ENCODE results near the gene FBXO2. TPM values are rescaled to one million over a fixed set of nuclear protein-coding genes. Genes with fewer than 3 reads are reported as not detected.
"Not testable (repeated sequence)": the region's sequence is repeated elsewhere in the genome, so short reads cannot be mapped to it uniquely, and the experiment has no call there.

The FBXO2 gene
- total RNA-seq, 2 experiments from 2014 or later = 1.3 to 1.8 TPM

DNA sequence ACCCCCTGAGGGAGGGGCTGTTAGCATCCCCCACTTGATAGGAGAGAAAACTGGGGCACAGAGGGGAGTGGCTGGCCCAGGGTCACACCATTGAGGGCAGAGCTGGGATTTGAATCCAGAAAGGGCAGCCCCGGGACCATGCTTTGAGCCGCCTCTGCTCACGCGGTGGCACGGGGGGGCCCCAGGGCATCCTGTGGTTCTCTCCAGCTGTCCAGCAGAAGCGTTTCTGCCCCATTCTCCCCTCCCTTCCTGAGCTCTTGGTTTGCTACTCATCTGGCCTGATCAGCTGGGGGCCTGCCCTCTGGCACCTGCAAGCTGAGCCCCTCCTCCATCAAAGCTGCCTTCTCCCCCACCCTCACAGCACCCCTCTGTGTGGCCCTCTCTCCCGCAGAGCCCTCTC lies 37.5 kb downstream of the FBXO2 start:
- ChIA-PET CTCF (no interaction called here), POLR2A (no interaction called here)

DNA sequence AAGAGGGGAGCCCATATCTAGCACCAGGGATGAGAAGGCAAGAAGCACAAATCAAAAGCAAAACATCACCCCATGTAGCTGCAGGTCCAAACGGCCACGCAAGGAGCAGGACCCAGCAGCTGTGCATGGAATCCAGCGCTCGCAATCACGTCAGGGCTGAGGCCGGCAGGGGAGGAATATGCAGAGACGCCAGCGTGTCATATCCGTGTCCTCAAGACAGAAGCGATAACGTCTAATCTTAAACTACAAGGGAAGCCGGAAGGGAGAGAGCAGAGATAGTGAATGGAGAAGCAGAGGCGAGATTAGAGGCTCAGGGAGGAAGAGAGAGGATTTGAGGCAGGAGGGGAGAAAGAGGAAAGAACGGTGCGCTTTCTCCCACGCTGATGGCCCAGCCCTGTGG lies 39.1 kb downstream of the FBXO2 start:
- POLR2A ChIA-PET = no interaction called here
- CTCF ChIA-PET = no interaction called here

DNA sequence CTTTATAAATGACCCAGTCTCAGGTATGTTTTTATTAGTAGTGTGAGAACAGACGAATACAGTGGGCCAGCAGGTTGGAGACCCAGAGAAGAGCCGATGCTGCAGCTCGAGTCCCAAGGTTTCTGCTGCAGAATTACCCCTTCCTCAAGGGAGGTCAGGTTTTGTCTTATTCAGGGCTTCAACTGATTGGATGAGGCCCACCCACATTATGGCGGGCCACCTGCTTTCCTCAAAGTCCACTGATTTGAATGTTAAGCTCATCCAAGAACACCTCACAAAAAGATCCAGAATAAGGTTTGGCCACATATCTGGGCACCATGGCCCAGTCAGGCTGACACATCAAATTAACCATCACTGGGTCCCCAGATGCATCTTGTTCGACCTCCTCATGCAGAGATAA lies 40.9 kb downstream of the FBXO2 start:
- CTCF ChIA-PET = no interaction called here
- POLR2A ChIA-PET = no interaction called here

DNA sequence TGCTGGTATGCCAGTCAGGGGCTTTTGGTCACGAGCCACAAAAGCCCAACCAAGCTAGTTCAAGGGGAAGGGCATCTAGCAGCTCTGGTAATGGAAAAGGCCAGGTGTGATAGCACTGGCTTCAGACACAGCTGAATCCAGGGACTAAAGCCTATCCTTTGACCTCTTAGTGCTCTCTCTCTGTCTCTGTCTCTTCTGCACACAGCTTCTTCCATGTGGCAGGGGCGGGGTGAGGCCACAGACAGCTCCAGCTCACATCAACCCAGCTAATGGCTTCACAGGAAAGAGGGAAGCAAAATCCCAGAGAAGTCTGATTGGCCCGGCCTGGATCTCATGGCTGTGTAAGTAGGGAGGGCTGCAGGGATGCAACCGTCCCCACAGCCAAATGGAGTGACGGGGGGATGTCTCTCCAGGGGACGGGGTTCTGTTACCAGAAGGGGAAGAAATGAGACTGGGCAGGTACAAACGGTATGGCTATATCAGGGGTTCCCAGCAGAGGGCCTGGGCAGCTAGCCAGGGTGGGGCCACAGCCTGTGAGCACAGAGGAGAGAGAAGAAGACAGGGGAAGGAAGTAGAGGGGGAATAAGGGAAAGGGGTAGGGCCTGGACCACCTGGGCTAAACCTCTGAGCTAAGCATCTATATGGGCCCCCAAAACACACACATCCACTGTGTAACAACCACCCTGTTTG lies 42.4 kb downstream of the FBXO2 start:
- ChIA-PET CTCF (no interaction called here), POLR2A (no interaction called here)

DNA sequence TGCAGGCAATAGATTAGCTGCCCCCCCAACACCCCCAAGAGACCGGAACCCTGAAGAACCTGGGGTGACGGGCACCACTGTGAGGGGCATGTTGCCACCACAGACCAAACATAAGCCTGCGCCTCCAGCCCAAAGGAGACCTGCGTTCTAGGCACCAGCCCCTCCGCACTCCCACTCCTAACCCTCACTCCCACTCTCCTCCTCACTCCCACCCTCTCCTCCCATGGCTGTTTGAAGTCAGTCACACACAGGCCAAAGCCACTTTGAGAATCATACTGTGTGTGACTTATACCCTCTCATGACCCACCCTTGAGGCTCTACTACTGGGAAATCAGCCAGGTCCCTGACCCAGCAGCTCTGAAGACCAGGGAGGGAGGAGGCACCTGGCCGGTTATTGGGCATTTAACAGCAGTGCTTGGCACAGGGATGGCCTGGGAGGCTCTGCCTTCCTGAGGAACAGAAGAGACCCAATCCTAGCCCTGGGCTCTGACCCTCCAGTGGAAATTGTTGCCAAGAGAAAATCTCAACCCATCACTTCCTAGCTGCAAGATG lies 43.5 kb downstream of the FBXO2 start:
- ChIA-PET CTCF (no interaction called here), POLR2A (no interaction called here)

DNA sequence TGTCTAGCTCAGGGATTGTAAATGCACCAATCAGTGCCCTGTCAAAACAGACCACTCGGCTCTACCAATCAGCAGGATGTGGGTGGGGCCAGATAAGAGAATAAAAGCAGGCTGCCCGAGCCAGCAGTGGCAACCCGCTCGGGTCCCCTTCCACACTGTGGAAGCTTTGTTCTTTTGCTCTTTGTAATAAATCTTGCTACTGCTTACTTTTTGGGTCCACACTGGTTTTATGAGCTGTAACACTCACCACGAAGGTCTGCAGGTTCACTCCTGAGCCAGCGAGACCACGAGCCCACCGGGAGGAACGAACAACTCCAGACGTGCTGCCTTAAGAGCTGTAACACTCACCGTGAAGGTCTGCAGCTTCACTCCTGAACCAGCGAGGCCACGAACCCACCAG lies 44.9 kb downstream of the FBXO2 start:
- POLR2A ChIA-PET, CTCF ChIA-PET: not testable (repeated sequence)

DNA sequence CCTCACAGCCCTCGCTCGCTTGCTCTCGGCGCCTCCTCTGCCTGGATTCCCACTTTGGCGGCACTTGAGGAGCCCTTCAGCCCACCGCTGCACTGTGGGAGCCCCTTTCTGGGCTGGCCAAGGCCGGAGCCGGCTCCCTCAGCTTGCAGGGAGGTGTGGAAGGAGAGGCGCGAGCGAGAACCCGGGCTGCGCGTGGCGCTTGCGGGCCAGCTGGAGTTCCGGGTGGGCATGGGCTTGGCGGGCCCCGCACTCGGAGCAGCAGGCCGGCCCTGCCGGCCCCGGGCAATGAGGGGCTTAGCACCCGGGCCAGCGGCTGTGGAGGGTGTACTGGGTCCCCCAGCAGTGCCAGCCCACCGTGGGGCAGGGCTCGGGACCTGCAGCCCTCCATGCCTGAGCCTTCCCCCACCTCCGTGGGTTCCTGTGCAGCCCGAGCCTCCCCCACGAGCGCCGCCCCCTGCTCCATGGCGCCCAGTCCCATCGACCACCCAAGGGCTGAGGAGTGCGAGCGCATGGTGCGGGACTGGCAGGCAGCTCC lies 45.6 kb downstream of the FBXO2 start:
- CTCF ChIA-PET, POLR2A ChIA-PET: not testable (repeated sequence)

DNA sequence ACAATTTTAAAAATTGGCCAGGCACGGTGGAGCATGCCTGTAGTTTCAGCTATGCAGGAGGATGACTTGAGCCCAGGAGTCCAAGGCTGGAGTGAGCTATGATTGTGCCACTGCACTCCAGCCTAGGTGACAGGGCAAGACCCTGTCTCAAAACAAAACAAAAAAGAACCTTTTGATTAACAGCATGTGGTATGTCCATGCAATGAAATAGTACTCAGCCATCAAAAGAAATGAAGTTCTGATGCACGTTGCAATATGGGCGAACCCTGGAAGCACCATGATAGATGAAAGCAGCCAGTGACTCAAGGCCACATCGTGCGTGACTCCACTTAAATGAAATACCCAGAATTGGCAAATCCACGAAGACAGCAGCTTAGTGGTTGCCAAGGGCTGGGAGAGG lies 47.5 kb downstream of the FBXO2 start:
- ChIA-PET CTCF (no interaction called here), POLR2A (no interaction called here)

DNA sequence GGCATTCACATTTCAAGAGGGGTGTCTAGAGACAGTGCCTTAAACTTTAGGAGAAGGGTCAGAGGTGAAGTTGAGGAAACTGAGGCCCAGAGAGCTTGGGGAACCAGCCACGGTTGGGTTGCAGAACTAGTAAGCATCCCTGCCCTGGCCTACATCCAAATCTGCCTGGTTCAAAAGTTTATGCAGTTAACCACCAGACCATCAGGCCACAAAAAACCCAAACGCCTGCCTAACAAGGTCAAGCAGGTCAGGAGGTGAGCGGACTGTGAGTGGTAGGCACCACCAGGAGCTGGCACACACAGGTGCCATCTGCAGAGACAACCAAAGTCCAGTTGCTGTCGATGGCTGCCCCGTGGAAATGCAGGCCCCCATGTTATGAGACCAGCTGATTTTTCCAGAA lies 51.2 kb downstream of the FBXO2 start:
- POLR2A ChIA-PET = no interaction called here
- CTCF ChIA-PET = interaction anchor here (0.6 kb wide), 1 partner anchor 509 kb away, joined by 4 read pairs; no protein-coding TSS in a partner anchor

DNA sequence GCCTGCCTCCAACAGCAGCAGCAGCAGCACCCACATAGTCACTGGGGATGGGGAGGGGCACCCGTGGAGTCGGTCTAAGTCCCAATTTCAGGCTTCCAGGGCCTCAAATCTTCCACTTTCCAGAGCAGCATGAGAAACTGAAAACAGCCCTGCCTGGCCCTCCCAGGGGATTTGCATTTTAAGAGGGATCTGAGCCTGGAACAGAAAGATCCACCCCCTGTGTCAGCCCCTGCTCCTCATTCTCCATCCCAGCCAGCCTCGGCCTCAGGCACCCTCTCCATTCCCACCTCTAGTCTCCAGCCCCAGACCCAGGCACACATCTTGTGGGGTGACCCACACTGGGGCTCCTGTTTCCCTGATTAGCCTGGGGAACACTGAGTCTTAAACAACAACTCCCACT lies 51.8 kb downstream of the FBXO2 start:
- ChIA-PET POLR2A (no interaction called here), CTCF (no interaction called here)

DNA sequence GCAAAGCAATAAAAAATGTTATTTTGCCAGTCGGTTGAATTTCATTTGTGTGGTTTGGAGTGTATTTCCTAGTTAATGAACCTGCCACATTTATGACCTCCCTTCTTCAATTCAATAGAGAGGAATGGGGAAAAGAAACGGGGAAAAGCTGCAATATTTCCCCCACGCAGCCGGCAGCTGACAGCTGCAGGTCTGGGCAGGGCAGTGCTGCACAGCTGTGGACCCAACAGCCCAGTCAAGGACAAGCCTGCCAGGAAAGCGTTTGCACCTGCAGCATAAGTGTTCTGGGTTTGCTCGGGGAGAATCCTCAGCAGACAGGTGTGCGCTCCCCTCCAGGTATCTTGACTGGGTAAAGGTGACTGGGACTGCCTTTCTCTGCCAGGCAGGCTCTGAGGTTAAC lies 53.4 kb downstream of the FBXO2 start:
- CTCF ChIA-PET = no interaction called here
- POLR2A ChIA-PET = no interaction called here

DNA sequence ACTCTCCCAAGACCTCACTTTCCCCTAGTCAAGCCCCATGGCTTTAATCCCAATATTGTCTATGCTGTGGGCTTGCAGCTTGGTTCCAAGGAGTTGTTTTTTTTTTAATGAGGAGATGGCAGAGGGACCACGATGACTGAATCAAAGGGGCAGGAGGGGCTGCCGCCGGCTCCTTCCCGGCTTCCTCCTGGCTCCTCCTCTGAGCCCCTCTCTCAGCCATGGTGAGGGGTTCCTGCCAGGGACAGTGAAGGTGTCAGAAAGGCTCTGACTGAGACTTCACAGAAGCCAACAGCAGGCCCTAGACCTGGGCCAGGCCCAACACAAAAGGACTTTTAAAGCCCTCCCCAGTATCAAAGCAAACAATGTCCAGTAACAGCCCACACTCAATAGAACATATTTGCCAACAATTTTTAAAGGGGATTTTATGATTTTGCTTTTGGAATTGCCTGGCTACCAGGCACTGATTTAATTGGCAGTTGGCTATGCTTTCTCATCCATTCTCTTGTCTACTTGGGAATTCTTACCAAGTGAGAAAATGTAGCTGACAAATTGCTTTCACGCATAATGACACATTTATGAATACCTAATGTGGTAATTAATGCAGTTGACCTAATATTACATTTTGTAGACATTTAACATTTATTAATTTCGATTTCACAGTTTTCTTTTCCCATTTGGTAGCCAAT lies 54.2 kb downstream of the FBXO2 start:
- ChIA-PET CTCF (no interaction called here), POLR2A (no interaction called here)

DNA sequence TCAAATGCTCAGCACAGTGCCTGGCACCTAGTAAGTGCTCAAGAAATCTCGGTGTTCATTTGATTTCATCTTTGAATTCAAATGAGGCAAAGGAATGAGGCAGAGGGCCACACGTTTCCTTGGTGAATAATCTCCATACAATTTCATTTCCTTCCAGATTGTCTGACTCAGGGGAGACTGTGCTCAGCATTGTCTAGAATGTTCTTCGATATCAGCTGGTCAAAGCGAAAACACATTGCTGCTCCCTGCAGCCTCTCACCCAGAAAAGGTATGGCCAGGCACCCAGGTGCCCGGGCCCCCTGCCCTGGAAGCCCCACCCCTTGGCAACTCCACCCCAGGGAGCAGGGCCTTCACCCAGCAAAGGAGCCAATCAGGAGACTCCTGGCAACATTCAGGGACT lies 55.8 kb downstream of the FBXO2 start:
- ChIA-PET POLR2A (no interaction called here), CTCF (no interaction called here)

Other genes starting within 250 kb of the FBXO2 start
- gene DISP3, start 175.3 kb downstream of the FBXO2 start, total RNA-seq = under 1 TPM; 0.38 to 0.57 TPM
- gene FBXO44, start 448 bp upstream of the FBXO2 start, total RNA-seq = 10 to 100 TPM; 15.5 to 15.7 TPM
- gene FBXO6, start 9.8 kb upstream of the FBXO2 start, total RNA-seq = 1 to 10 TPM; 7.1 to 7.7 TPM
- 10 to 100 TPM; 70.2 to 73.5 TPM for gene MAD2L2, start 26.7 kb upstream of the FBXO2 start, total RNA-seq
- gene DRAXIN, start 37.3 kb upstream of the FBXO2 start, total RNA-seq = under 1 TPM; 0.06 to 0.08 TPM
- 10 to 100 TPM in 1 of 2 experiments, 1 to 10 TPM in 1; 9.7 to 11.0 TPM for gene AGTRAP, start 81.7 kb upstream of the FBXO2 start, total RNA-seq
- gene C1orf167, start 107.8 kb upstream of the FBXO2 start, total RNA-seq = not detected
- 10 to 100 TPM in 1 of 2 experiments, 1 to 10 TPM in 1; 9.9 to 12.4 TPM for gene MTHFR, start 151.5 kb upstream of the FBXO2 start, total RNA-seq
- gene CLCN6, start 151.8 kb upstream of the FBXO2 start, total RNA-seq = 10 to 100 TPM in 1 of 2 experiments, 1 to 10 TPM in 1; 9.7 to 10.5 TPM
- gene NPPA, start 193.4 kb upstream of the FBXO2 start, total RNA-seq = not detected
- not detected for gene NPPB, start 204.5 kb upstream of the FBXO2 start, total RNA-seq